Suprapubic skin (tissue), 4 donors: ENCODE results near the gene NR6A1.

Experiments used
- CTCF ChIP-seq, 2 donors: fragments of 200-600 bp in 1 of 2; fragments of 450-650 bp in 1 of 2; sonication (generic) in 1 of 2; IDR thresholded peaks; one replicate each; pipeline ENCODE4 v1.5.1; 2016 to 2019; ENCODE audit warnings: antibody characterized with exemption in 2 of 2, mild to moderate bottlenecking in 1 of 2, moderate library complexity in 1 of 2
- EP300 ChIP-seq: sonication (generic); formaldehyde crosslinking; IDR thresholded peaks from one replicate; pipeline ENCODE4 v1.6.1; 2017; ENCODE audit warnings: antibody characterized with exemption
- POLR2A ChIP-seq, 2 donors: fragments of 450-650 bp; IDR thresholded peaks; one replicate each; pipeline ENCODE4 v1.6.1; 2017; ENCODE audit warnings: antibody characterized with exemption in 2 of 2, mild to moderate bottlenecking in 2 of 2, moderate library complexity in 2 of 2
- POLR2AphosphoS5 ChIP-seq, 3 donors: sonication (generic); formaldehyde crosslinking; IDR thresholded peaks; one replicate each; pipeline ENCODE4 v1.6.1; 2017; ENCODE audit warnings: antibody characterized with exemption in 3 of 3

GRCh38 chr9:124503713-124504529, 267.2 kb downstream of the NR6A1 start:
- TF ChIP-seq CTCF (IDR thresholded peaks at IDR 0.05) (no peak), POLR2AphosphoS5 (IDR thresholded peaks at IDR 0.05) (no peak), POLR2A (IDR thresholded peaks at IDR 0.05) (no peak), EP300 (no peak)
